OCI-LY7 (cell line): ENCODE data around the gene PRIMA1.

Experiments used
- CTCF ChIP-seq: fragments of 200-600 bp; sonication (generic); conservative IDR thresholded peaks from 2 replicates; pipeline ENCODE4 v1.5.1; 2014; ENCODE audit warnings: mild to moderate bottlenecking, antibody characterized with exemption, low read length, moderate library complexity, mixed read lengths
- EZH2phosphoT487 ChIP-seq: fragments of 200-600 bp; sonication (generic); IDR thresholded peaks from 2 replicates; pipeline ENCODE4 v1.6.1; 2018; ENCODE audit warnings: low read depth, borderline replicate concordance, mild to moderate bottlenecking, mixed run types, antibody characterized with exemption, low read length, moderate library complexity, mixed read lengths

DNA sequence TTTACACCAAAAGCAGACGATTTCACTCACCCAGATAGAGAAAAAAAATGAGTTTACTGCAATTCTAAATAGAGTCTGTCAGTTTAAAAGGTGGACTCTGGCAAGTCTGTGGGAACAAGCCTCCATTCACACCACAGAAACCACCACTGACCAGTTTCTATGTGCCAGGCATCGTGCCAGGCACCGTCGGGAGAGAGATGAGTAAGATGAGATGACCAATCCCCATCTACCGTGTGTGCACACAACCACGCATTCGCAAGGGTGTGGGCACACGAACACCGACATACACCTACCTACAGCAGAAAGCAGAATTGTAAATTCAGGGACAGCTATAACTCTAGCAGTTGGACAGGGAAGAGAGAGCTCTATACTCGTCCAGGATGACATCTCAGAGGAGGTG, 58.3 kb downstream of the PRIMA1 start:
- TF ChIP-seq CTCF: no peak
- no peak for TF ChIP-seq EZH2phosphoT487
